Endothelial cell of umbilical vein (primary cell): ENCODE results near the gene MPP4. TPM values are rescaled to one million over a fixed set of nuclear protein-coding genes. Genes with fewer than 3 reads are reported as not detected.

Source experiments
- BruUV-seq: library from RNA; stranded (reverse); fragments of 400-500 nt; replicated peaks from 2 replicates; lab custom pipeline; 2021; lab: Mats Ljungman, UMichigan
- CTCF ChIA-PET: fragments of 300-600, 350-600 bp; sonication (Branson Sonifier 250); formaldehyde crosslinking; loops from one replicate; lab custom pipeline; 2021; ENCODE audit warnings: antibody characterized with exemption, inconsistent platforms; lab: Charles Lee
- POLR2A ChIA-PET: fragments of 300-600, 350-600 bp; sonication (Branson Sonifier 250); formaldehyde crosslinking; loops from one replicate; lab custom pipeline; 2021; ENCODE audit warnings: antibody characterized with exemption, inconsistent platforms; lab: Charles Lee
- DNase-seq: peaks from one replicate; pipeline ENCODE4 v3.0.0-alpha.2; 2011; ENCODE audit warnings: low read depth, low spot score
- FAIRE-seq: peaks from 2 replicates; lab custom pipeline; 2011; peaks lifted over from hg19 to GRCh38; lab: Jason Lieb, UNC
- H2AFZ ChIP-seq: 2 replicates; pipeline ENCODE4 v1.6.0; 2012; ENCODE audit warnings: low read depth, low read length, control low read depth, inconsistent platforms
- H3K27ac ChIP-seq: 2 replicates; pipeline ENCODE4 v1.5.1; 2011; ENCODE audit warnings: low read depth, mild to moderate bottlenecking, control low read depth, low read length, moderate library complexity; ENCODE audit not compliant: insufficient read depth
- H3K27me3 ChIP-seq, 2 experiments: 2 replicates each; pipeline versions ENCODE4 v1.6.0 to v1.6.1; 2011; ENCODE audit warnings: low read length in 2 of 2, mixed read lengths in 1 of 2; ENCODE audit not compliant: control insufficient read depth in 2 of 2, insufficient read depth in 2 of 2
- H3K36me3 ChIP-seq, 2 experiments: 2 replicates in 1 of 2; 3 replicates in 1 of 2; pipeline ENCODE4 v1.5.1; 2011; ENCODE audit warnings: low read length in 2 of 2, mild to moderate bottlenecking in 1 of 2, moderate library complexity in 1 of 2; ENCODE audit not compliant: control insufficient read depth in 2 of 2, insufficient read depth in 2 of 2; ENCODE audit errors: extremely low read depth in 1 of 2
- H3K4me1 ChIP-seq: 3 replicates; pipeline ENCODE4 v1.5.1; 2011; ENCODE audit warnings: mild to moderate bottlenecking, low read length; ENCODE audit not compliant: control insufficient read depth, insufficient read depth; ENCODE audit errors: extremely low read depth
- H3K4me2 ChIP-seq: 2 replicates; pipeline ENCODE4 v1.6.1; 2011; ENCODE audit warnings: low read length, control low read depth, mixed read lengths; ENCODE audit not compliant: insufficient read depth
- H3K4me3 ChIP-seq, 3 experiments: fragments of 200-600 bp in 1 of 3; sonication (generic), shearing (Covaris generic) in 1 of 3; replicated peaks in 1 of 3; 2 replicates each; pipeline ENCODE4 v1.5.1; 2011 to 2016; ENCODE audit warnings: control low read depth in 3 of 3, low read length in 3 of 3, mild to moderate bottlenecking in 2 of 3, inconsistent platforms in 1 of 3, low read depth in 1 of 3, moderate library complexity in 1 of 3; ENCODE audit not compliant: insufficient read depth in 1 of 3
- H3K79me2 ChIP-seq: 2 replicates; pipeline ENCODE4 v1.6.0; 2012; ENCODE audit warnings: low read length, inconsistent platforms; ENCODE audit not compliant: control insufficient read depth, insufficient read depth
- H3K9ac ChIP-seq: replicated peaks from 2 replicates; pipeline ENCODE3; 2011; ENCODE audit warnings: low read length, control low read depth; ENCODE audit not compliant: insufficient read depth; ENCODE audit errors: extremely low read depth
- H3K9me1 ChIP-seq: replicated peaks from 3 replicates; pipeline ENCODE4 v1.6.0; 2011; ENCODE audit warnings: mild to moderate bottlenecking, low read length; ENCODE audit not compliant: control insufficient read depth, insufficient read depth; ENCODE audit errors: extremely low read depth
- H3K9me3 ChIP-seq: replicated peaks from 2 replicates; pipeline ENCODE4 v1.5.1; 2012; ENCODE audit warnings: low read length, inconsistent platforms; ENCODE audit not compliant: control insufficient read depth, insufficient read depth
- H4K20me1 ChIP-seq: replicated peaks from 2 replicates; pipeline ENCODE3; 2011; ENCODE audit warnings: mild to moderate bottlenecking, low read length; ENCODE audit not compliant: control insufficient read depth, insufficient read depth; ENCODE audit errors: extremely low read depth
- EZH2 ChIP-seq: IDR thresholded peaks from 2 replicates; pipeline ENCODE4 v1.6.1; 2012; ENCODE audit warnings: borderline replicate concordance, low read depth, mild to moderate bottlenecking, moderate library complexity, low read length, inconsistent platforms; ENCODE audit not compliant: severe bottlenecking
- GATA2 ChIP-seq: IDR thresholded peaks from 2 replicates; pipeline ENCODE4 v1.7.0; 2011; ENCODE audit warnings: low read depth, mild to moderate bottlenecking, moderate library complexity, mixed read lengths, low read length; ENCODE audit not compliant: insufficient read length, insufficient read depth
- JUN ChIP-seq: IDR thresholded peaks from 2 replicates; pipeline ENCODE4 v1.6.1; 2011; ENCODE audit warnings: borderline replicate concordance, low read depth; ENCODE audit not compliant: insufficient read length, insufficient read depth
- MYC ChIP-seq: IDR thresholded peaks from one replicate; pipeline ENCODE4 v1.6.1; 2011; ENCODE audit warnings: mild to moderate bottlenecking, low read depth, low read length
- POLR2AphosphoS5 ChIP-seq: IDR thresholded peaks from 2 replicates; pipeline ENCODE4 v1.6.1; 2012; ENCODE audit warnings: low read depth, mild to moderate bottlenecking, control low read depth, low read length, moderate library complexity; ENCODE audit not compliant: insufficient read depth
- dilution Hi-C: fragments of 300-500 bp; cut with MboI; formaldehyde crosslinking; loops from one replicate; pipeline ENCODE4 v1.15.0; 2019; ENCODE audit warnings: low sequenced_read_pairs; ENCODE audit not compliant: extremely low pct_ligation_motif_present
- intact Hi-C: fragments of 100-400 bp; cut with micrococcal nuclease; formaldehyde crosslinking; loops from one replicate; pipeline ENCODE4 v1.10.0; 2022
- polyA plus RNA-seq, 4 experiments: library from polyadenylated mRNA; depleted of rRNA in 3 of 4; stranded (reverse) in 3 of 4; unstranded in 1 of 4; fragments of >200 nt; gene quantifications; 2 replicates each; pipeline versions ENCODE4 v1.2.1 to v1.2.3, GENCODE V29; 2011 to 2012; ENCODE audit warnings: missing spikeins in 1 of 4
- total RNA-seq: library from RNA; stranded (reverse); gene quantifications from 2 replicates; pipeline ENCODE4 v1.2.3, GENCODE V29; 2021
- TF ChIP-seq, protein P1 (sequence below): IDR thresholded peaks from 2 replicates; pipeline ENCODE4 v1.6.1; 2011; ENCODE audit not compliant: insufficient read depth, insufficient read length
- TF ChIP-seq, protein P2 (sequence below), 2 donors: IDR thresholded peaks; 1 replicate in 1 of 2; 2 replicates in 1 of 2; pipeline ENCODE4 v1.5.1; 2011; ENCODE audit warnings: low read length in 2 of 2, mild to moderate bottlenecking in 2 of 2, moderate library complexity in 2 of 2, control low read depth in 1 of 2, inconsistent platforms in 1 of 2, low read depth in 1 of 2; ENCODE audit not compliant: insufficient read depth in 1 of 2; ENCODE audit errors: extremely low read depth in 1 of 2

Gene MPP4
- total and polyA plus RNA-seq, 2 donors (not counting 3 experiments of a cell fraction or from before 2014, with no cell fraction given), result 5.6 to 7.6 TPM

DNA sequence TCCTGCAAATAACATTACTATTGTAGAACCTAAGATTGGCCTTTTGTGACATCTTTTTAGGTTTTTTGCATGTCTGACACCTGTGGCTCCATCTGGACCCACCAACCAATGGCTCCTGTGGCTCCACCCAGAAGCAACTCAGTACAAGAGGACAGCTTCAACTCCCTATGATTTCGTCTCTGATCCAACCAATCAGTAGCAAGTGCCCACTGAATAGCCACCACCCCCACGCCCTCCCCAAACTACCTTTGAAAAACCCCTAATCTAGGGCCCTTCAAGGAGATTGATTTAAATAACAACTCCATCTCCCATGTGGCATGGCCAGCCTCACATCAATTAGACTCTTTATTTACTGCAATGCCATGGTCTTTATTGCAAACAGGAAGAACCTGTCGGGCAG lies 23.6 kb downstream of the MPP4 start:
- H3K9me3 ChIP-seq, result no peaks in the 10 kb centered on the region
- H3K4me3 ChIP-seq, result no peak overlapping the region
- CTCF ChIA-PET, result interaction anchor here (1.0 to 1.3 kb wide), 2 partner anchors 33 to 35 kb away, joined by 3 to 4 read pairs; no protein-coding TSS in a partner anchor
- no peaks in the 10 kb centered on the region for H3K36me3 ChIP-seq
- H3K4me1 ChIP-seq, result no peaks in the 10 kb centered on the region
- H4K20me1 ChIP-seq, result no peaks in the 10 kb centered on the region
- FAIRE-seq (no peak), DNase-seq (no peak)
- no peaks in the 10 kb centered on the region for H3K9me1 ChIP-seq
- TF ChIP-seq EZH2, result no peak
- no peak for TF ChIP-seq POLR2AphosphoS5
- TF ChIP-seq, protein P1, sequence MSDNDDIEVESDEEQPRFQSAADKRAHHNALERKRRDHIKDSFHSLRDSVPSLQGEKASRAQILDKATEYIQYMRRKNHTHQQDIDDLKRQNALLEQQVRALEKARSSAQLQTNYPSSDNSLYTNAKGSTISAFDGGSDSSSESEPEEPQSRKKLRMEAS, result no peak
- TF ChIP-seq GATA2, result no peak
- TF ChIP-seq MYC, result no peak
- no peak for TF ChIP-seq JUN
- TF ChIP-seq, protein P2, sequence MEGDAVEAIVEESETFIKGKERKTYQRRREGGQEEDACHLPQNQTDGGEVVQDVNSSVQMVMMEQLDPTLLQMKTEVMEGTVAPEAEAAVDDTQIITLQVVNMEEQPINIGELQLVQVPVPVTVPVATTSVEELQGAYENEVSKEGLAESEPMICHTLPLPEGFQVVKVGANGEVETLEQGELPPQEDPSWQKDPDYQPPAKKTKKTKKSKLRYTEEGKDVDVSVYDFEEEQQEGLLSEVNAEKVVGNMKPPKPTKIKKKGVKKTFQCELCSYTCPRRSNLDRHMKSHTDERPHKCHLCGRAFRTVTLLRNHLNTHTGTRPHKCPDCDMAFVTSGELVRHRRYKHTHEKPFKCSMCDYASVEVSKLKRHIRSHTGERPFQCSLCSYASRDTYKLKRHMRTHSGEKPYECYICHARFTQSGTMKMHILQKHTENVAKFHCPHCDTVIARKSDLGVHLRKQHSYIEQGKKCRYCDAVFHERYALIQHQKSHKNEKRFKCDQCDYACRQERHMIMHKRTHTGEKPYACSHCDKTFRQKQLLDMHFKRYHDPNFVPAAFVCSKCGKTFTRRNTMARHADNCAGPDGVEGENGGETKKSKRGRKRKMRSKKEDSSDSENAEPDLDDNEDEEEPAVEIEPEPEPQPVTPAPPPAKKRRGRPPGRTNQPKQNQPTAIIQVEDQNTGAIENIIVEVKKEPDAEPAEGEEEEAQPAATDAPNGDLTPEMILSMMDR (IDR thresholded peaks at IDR 0.05; ENCODE audit: extremely low read depth in 1 of 2, insufficient read depth in 1 of 2, low read depth in 1 of 2, low read length in 2 of 2), result no peak
- no peaks in the 10 kb centered on the region for H3K79me2 ChIP-seq
- no peak overlapping the region for H3K27ac ChIP-seq
- intact Hi-C loops, result no loop called here
- no peak overlapping the region for H3K9ac ChIP-seq
- POLR2A ChIA-PET, result no interaction called here
- no peak overlapping the region for H3K4me2 ChIP-seq
- BruUV-seq, result no TSS peak
- no peaks in the 10 kb centered on the region for H3K27me3 ChIP-seq
- H2AFZ ChIP-seq, result no peak overlapping the region
- dilution Hi-C loops, result no loop called here
